ENCODE results near the gene PITX3. TPM values are rescaled to one million over a fixed set of nuclear protein-coding genes. Genes with fewer than 3 reads are reported as not detected.
"Not testable (repeated sequence)": the region's sequence is repeated elsewhere in the genome, so short reads cannot be mapped to it uniquely, and the experiment has no call there.

PITX3 gene
- total RNA-seq, 1 donor from 2014 or later, result 2.7 TPM

DNA sequence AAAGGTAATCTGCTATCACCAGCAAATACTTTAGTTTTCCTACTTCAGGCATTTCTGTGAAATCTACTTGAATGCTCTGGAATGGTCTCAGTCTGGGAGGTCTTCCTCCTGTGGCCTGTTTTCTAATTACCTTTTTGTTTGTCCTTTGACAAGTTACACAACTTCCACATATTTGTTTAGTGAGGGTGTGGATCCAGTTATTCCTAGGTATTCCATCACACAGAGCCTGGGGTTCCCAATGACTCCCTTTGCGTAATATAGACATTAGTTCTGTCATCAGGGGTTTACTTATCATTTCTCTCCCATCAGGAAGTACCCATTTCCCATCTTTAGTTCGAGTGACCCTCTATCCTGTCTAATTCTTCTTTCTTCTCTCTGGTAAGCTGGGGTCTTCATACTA lies 43.3 kb downstream of the PITX3 start:
- no peak for DNase-seq (ENCODE audit: low read depth)
- no peak overlapping the region for H3K4me3 ChIP-seq (ENCODE audit: low read depth, low read length)
- TF ChIP-seq, protein P1, sequence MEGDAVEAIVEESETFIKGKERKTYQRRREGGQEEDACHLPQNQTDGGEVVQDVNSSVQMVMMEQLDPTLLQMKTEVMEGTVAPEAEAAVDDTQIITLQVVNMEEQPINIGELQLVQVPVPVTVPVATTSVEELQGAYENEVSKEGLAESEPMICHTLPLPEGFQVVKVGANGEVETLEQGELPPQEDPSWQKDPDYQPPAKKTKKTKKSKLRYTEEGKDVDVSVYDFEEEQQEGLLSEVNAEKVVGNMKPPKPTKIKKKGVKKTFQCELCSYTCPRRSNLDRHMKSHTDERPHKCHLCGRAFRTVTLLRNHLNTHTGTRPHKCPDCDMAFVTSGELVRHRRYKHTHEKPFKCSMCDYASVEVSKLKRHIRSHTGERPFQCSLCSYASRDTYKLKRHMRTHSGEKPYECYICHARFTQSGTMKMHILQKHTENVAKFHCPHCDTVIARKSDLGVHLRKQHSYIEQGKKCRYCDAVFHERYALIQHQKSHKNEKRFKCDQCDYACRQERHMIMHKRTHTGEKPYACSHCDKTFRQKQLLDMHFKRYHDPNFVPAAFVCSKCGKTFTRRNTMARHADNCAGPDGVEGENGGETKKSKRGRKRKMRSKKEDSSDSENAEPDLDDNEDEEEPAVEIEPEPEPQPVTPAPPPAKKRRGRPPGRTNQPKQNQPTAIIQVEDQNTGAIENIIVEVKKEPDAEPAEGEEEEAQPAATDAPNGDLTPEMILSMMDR (conservative IDR thresholded peaks at IDR 0.05; ENCODE audit: low read depth, low read length), result no peak

DNA sequence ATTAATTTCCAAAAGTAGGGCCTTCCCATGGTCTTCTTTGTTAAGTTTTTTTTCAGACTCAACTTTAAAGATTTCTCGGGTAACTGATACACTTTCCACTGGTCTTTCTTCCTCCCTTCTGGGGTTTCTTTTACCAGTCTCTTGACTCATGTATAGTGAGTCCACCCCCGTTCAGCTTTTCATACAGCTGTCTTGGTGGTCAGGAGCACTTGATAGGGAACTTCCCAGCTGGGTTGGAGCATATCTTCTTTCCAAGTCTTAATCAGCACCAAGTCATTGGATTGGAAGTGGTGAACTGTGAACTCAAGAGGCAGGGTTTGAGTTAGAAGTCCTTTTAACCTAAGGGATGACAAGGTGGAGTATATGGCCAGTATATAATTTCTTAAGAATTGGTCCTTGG lies 44.4 kb downstream of the PITX3 start:
- no peak for DNase-seq (ENCODE audit: low read depth)
- H3K4me3 ChIP-seq (ENCODE audit: low read depth, low read length), result no peak overlapping the region
- TF ChIP-seq, protein P1 (conservative IDR thresholded peaks at IDR 0.05; ENCODE audit: low read depth, low read length), result no peak

DNA sequence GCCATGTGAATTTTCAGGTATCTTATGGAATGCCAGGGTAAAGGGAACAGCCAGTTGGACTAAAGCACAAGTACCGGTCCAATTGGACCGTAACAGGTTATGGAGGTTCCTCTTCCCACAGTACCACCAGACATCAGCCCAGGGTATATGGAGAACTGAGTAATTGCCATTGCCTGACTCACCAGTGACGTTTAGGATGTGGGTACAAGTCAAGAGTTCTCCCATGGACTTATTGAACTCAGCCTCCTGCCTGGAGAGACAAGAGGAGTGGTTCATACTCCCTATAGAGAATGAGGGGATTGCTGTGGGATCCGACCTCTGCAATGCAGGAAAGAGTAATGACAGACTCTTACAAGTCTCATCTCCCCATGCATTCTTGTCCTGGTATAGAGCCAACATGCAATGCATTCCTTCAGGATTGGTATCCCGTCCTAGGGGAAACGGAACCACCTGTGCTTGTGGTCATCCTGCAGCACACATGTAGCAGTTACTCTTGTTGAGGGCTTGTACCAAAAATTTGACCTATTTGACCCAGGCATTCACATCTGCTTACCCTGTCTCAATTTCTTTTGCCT lies 45.9 kb downstream of the PITX3 start:
- TF ChIP-seq, protein P1 (conservative IDR thresholded peaks at IDR 0.05; ENCODE audit: low read depth, low read length), result no peak
- no peak for DNase-seq (ENCODE audit: low read depth)
- H3K4me3 ChIP-seq (ENCODE audit: low read depth, low read length), result no peak overlapping the region

DNA sequence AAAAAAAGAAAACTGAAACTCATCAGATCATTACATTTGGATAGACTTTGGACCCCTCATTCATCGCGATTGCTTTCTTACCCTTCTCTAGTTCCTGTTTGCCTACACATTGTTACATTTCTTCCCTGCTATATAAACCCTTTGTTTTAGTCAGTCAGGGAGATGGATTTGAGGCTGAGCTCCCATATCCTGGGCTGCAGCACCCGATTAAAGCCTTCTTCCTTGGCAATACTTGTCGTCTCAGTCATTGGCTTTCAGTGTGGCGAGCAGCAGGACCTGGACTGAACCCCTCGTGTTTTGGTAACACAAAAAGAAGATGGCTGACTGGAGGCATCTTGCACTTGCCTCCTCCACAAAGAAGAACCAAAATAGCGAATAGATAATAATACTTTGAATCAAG lies 49.4 kb downstream of the PITX3 start:
- no peak overlapping the region for H3K4me3 ChIP-seq (ENCODE audit: low read depth, low read length)
- TF ChIP-seq, protein P1 (conservative IDR thresholded peaks at IDR 0.05; ENCODE audit: low read depth, low read length), result no peak
- no peak for DNase-seq (ENCODE audit: low read depth)

DNA sequence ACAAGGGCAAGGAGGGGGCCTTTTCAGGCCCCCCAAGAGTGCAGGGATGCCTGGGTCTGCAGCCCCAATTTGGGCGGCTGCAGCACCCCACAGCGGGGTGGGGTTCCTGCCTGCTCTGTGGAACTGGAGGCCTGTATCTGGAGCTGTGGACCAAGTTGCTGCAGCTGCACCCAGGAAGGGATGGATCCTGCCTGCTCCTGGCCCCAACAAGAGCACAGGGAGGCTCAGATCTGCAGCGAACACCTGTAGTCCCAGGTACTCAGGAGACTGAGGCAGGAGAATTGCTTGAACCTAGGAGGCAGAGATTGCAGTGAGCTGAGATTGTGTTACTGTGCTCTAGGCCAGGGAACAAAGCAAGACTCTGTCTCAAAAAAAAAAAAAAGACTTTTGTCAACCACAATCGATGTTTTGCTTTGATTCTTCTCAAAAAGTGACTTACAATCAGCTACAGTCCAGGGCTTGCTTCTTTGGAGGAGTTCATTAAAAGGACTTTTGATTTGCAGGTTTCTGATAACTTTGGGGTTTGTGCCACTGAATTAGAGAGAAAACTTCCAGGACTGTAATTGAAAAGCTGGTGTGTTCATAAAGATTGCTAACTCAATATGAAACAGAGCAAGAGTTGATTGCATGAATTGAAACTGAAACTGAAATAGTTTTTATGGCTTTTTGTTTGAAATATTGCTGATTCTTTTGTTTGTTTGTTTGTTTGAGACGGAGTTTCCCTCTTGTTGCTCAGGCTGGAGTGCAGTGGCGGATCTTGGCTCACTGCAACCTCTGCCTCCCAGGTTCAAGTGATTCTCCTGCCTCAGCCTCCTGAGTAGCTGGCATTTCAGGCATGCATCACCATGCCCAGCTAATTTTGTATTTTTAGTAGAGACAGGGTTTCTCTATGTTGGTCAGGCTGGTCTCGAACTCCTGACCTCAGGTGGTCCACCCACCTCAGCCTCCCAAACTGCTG lies 52.1 kb downstream of the PITX3 start:
- not testable (repeated sequence) for DNase-seq (ENCODE audit: low read depth); H3K4me3 ChIP-seq (ENCODE audit: low read depth, low read length)

DNA sequence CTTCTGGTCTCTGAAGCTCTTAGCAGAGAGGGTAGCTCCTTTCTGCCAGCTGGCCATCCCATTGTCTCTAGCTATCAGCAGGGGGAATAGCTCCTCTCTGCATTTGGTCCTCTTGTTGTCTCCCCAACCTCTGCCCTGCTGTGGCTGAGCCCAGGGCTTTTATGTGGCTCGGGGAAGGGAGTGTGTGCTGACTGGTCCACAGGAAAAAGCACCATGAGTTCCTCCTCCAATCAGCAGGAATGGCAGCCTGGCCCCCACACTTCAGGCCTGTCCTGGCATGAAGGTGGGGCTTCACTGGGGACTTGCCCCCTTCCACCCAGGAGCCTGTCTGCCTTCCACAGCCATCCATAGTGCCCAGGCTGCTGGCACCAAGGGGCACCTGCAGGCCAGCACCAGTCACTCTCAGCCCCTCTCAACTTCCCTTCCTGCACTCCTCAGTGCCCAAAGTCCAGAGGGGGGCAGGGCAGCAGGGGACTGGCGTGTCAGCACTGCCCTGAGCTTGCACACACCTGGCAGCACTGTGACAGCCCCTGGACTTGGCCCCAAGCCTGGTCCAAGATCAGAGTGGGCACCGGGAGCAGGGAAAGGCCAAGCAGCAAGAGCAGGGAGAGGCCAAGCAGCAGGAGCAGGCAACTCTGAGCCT lies 52.9 kb downstream of the PITX3 start:
- DNase-seq (ENCODE audit: low read depth), result no peak
- no peak overlapping the region for H3K4me3 ChIP-seq (ENCODE audit: low read depth, low read length)
- TF ChIP-seq, protein P1 (conservative IDR thresholded peaks at IDR 0.05; ENCODE audit: low read depth, low read length), result no peak

DNA sequence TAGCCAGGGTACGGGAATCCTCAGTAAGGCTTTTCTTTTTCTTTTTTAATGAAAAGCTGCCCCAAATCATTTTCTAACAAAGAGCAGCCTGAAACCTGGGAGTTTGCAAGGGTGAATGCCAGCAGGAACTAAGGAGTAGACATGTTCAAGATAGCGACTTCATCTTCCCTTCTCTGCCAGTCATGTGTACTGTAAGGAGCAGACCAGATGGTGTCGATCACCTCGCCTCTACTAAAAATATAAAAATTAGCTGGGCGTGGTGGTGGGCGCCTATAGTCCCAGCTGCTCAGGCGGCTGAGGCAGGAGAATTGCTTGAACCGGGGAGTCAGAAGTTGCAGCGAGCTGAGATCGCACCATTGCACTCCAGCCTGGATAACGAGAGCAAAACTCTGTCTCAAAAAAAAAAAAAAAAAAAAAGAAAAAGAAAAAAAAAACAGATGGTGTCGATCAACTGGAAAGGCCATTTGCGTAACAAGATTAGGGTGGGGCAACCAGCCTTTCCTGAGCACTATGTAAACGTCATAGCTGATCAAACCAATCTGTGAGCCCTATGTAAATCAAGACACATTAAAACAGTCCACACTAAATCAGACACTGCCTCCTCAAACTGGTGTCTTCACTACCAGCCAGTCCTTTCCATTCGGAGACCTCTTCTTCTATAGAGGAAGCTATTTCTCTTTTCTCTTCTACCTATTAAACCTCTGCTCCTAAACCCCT lies 55.3 kb downstream of the PITX3 start:
- no peak for DNase-seq (ENCODE audit: low read depth)
- no peak overlapping the region for H3K4me3 ChIP-seq (ENCODE audit: low read depth, low read length)
- TF ChIP-seq, protein P1 (conservative IDR thresholded peaks at IDR 0.05; ENCODE audit: low read depth, low read length), result no peak
